SU-DHL-6 (cell line): ENCODE results near the gene CRYBG3.

Experiments used
- H2AFZ ChIP-seq: fragments of 200-600 bp; sonication (generic); 2 replicates; pipeline ENCODE4 v1.6.1; 2014; ENCODE audit warnings: low read depth, mild to moderate bottlenecking, moderate library complexity, mixed read lengths, antibody characterized with exemption, low read length; ENCODE audit not compliant: severe bottlenecking
- H3F3A ChIP-seq: fragments of 200-600 bp; shearing (Covaris generic); 2 replicates; pipeline ENCODE4 v1.6.0; 2016; ENCODE audit warnings: antibody characterized with exemption, mild to moderate bottlenecking; ENCODE audit not compliant: insufficient read depth
- H3K27ac ChIP-seq: fragments of 200-600 bp; sonication (generic); 2 replicates; pipeline ENCODE4 v1.5.1; 2016; ENCODE audit warnings: low read depth, mild to moderate bottlenecking, low read length, moderate library complexity, mixed read lengths
- H3K27me3 ChIP-seq: fragments of 200-600 bp; sonication (generic), shearing (Covaris generic); 2 replicates; pipeline ENCODE4 v1.6.0; 2014; ENCODE audit warnings: mild to moderate bottlenecking, low read length
- H3K36me3 ChIP-seq: fragments of 200-600 bp; sonication (generic); 2 replicates; pipeline ENCODE4 v1.6.1; 2014; ENCODE audit warnings: mild to moderate bottlenecking, low read length, mixed read lengths
- H3K4me2 ChIP-seq: fragments of 300-600, 200-600 bp; shearing (Covaris generic), sonication (generic); 2 replicates; pipeline ENCODE4 v1.6.0; 2014; ENCODE audit warnings: low read length, low read depth, mild to moderate bottlenecking; ENCODE audit not compliant: poor library complexity, severe bottlenecking
- H3K4me3 ChIP-seq: fragments of 200-600 bp; sonication (generic); 2 replicates; pipeline ENCODE4 v1.5.1; 2014; ENCODE audit warnings: antibody characterized with exemption, low read length, mild to moderate bottlenecking, mixed read lengths; ENCODE audit not compliant: insufficient read depth, poor library complexity, severe bottlenecking
- H3K79me2 ChIP-seq: fragments of 200-600 bp; sonication (generic); 2 replicates; pipeline ENCODE4 v1.6.1; 2014; ENCODE audit warnings: mild to moderate bottlenecking, low read length, moderate library complexity; ENCODE audit not compliant: insufficient read depth
- H3K9ac ChIP-seq: fragments of 200-600 bp; sonication (generic); 2 replicates; pipeline ENCODE4 v1.7.0; 2014; ENCODE audit warnings: mild to moderate bottlenecking, low read length
- H3K9me2 ChIP-seq: fragments of 200-600 bp; sonication (generic); replicated peaks from 2 replicates; pipeline ENCODE4 v1.6.1; 2014; ENCODE audit warnings: low read length; ENCODE audit not compliant: insufficient read depth
- H3K9me3 ChIP-seq: fragments of 200-600 bp; sonication (generic); 2 replicates; pipeline ENCODE4 v1.6.1; 2014; ENCODE audit warnings: low read length, mixed read lengths; ENCODE audit not compliant: insufficient read depth
- H4K20me1 ChIP-seq: fragments of 200-600 bp; sonication (generic); 2 replicates; pipeline ENCODE4 v1.6.1; 2014; ENCODE audit warnings: low read depth, mild to moderate bottlenecking, antibody characterized with exemption, low read length, moderate library complexity, mixed read lengths
- EZH2phosphoT487 ChIP-seq: fragments of 200-600 bp; sonication (generic), shearing (Covaris generic); conservative IDR thresholded peaks from 2 replicates; pipeline ENCODE4 v1.6.1; 2018; ENCODE audit warnings: mild to moderate bottlenecking, antibody characterized with exemption, low read length, moderate library complexity, mixed read lengths
- TF ChIP-seq, protein P1 (sequence below): fragments of 200-600 bp; sonication (generic); IDR thresholded peaks from one replicate; pipeline ENCODE4 v1.5.1; 2017; ENCODE audit warnings: antibody characterized with exemption, mild to moderate bottlenecking, low read length, moderate library complexity; ENCODE audit not compliant: insufficient read depth, poor library complexity, severe bottlenecking

The CRYBG3 gene

DNA sequence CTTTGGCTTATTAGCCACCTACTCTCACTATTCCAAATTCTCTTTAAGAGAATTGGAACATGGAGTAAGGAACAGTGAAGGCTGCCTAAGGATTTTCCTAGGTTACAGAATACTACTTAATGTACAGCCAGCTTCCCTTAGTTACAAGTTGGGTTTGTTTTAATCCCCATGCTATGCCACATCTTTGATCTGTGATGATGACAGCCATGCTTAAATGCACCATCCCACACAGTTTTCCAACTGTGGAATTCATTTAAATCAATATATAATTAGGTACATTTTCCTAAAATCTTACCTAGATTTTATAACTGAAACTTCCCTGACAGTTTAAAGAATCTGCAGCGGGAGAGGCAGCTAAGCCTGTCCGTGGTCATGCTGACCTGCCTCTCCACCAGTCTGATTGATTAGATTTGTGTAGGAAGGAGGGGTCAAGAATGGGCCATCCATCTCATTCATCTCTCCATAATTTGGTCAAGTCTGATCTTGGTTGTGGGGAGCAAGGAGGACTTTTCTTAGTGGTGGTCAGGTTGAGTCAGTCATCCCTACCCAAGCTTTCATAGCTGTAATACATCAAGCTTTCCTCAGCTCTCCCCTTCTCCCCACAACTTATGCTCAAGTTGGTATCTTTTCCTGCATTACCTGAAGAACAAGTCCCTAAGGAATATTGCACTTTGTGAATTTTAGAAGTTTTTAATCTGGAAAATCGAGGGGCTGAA, 113.3 kb downstream of the CRYBG3 start:
- Histone ChIP-seq H3K9me3 (no peaks in the 10 kb centered on the region), H4K20me1 (no peaks in the 10 kb centered on the region), H3K27ac (no peak overlapping the region), H3K79me2 (no peaks in the 10 kb centered on the region), H3K4me3 (no peak overlapping the region), H3F3A (no peaks in the 10 kb centered on the region), H3K27me3 (no peaks in the 10 kb centered on the region), H3K9me2 (no peaks in the 10 kb centered on the region), H3K36me3 (no peaks in the 10 kb centered on the region), H2AFZ (no peak overlapping the region), H3K9ac (no peak overlapping the region), H3K4me2 (no peak overlapping the region)
- no peak for TF ChIP-seq EZH2phosphoT487
- TF ChIP-seq, protein P1, sequence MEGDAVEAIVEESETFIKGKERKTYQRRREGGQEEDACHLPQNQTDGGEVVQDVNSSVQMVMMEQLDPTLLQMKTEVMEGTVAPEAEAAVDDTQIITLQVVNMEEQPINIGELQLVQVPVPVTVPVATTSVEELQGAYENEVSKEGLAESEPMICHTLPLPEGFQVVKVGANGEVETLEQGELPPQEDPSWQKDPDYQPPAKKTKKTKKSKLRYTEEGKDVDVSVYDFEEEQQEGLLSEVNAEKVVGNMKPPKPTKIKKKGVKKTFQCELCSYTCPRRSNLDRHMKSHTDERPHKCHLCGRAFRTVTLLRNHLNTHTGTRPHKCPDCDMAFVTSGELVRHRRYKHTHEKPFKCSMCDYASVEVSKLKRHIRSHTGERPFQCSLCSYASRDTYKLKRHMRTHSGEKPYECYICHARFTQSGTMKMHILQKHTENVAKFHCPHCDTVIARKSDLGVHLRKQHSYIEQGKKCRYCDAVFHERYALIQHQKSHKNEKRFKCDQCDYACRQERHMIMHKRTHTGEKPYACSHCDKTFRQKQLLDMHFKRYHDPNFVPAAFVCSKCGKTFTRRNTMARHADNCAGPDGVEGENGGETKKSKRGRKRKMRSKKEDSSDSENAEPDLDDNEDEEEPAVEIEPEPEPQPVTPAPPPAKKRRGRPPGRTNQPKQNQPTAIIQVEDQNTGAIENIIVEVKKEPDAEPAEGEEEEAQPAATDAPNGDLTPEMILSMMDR, result no peak

DNA sequence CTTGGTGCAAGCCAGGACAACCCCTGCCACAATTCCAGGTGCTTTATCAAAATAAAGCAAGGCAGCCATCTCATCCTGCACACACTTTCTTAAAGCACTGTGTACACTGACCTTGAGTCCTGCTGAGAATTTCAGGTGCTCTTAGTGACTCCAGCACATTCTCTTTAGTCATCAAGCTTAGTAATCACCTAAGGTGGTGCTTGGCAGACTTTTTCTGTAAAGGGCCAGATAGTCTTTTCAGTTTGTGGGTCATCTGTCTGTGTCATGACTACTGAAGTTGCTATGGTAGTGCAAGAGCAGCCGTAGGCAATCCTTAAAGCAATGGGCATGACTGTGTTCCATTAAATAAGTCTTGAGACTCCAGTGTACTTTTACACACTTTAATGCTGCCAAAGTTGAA, 114.0 kb downstream of the CRYBG3 start:
- Histone ChIP-seq H3F3A (no peaks in the 10 kb centered on the region), H3K9me3 (no peaks in the 10 kb centered on the region), H2AFZ (no peak overlapping the region), H3K36me3 (no peaks in the 10 kb centered on the region), H4K20me1 (no peaks in the 10 kb centered on the region), H3K4me3 (no peak overlapping the region), H3K27ac (no peak overlapping the region), H3K79me2 (no peaks in the 10 kb centered on the region), H3K9me2 (no peaks in the 10 kb centered on the region), H3K9ac (no peak overlapping the region), H3K27me3 (no peaks in the 10 kb centered on the region), H3K4me2 (no peak overlapping the region)
- no peak for TF ChIP-seq EZH2phosphoT487
- TF ChIP-seq, protein P1, result no peak

DNA sequence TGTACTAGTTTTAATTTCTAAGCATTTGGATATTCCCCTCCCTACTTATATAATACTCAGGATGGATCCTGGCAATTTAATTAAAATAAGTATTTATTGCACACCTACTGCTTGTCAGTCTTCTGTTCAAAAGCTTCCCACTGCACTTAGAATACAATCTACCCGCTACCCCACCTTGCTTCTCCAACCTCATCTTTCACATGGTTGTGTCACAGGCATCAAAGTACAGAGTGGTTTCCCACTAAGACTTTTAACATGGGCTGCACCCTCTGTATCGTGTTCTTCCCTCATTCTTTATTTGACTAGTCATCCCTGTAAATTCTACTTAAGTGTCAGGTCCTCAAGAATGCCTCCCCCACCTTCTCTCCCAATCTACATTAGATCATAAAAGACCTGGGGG, 115.4 kb downstream of the CRYBG3 start:
- H3K27me3 ChIP-seq, result no peaks in the 10 kb centered on the region
- H3F3A ChIP-seq, result no peaks in the 10 kb centered on the region
- no peak for TF ChIP-seq EZH2phosphoT487
- TF ChIP-seq, protein P1, result no peak

More for the DNA sequence above, 115.4 kb downstream of the CRYBG3 start:
- Histone ChIP-seq H3K36me3 (0 out of 2 replicates have a peak, but pooled peaks cover 4% of the 10 kb centered on the region), H3K9ac (no peak overlapping the region), H4K20me1 (no peaks in the 10 kb centered on the region), H2AFZ (no peak overlapping the region), H3K9me3 (no peaks in the 10 kb centered on the region), H3K79me2 (no peaks in the 10 kb centered on the region), H3K4me2 (no peak overlapping the region), H3K9me2 (no peaks in the 10 kb centered on the region), H3K27ac (no peak overlapping the region), H3K4me3 (no peak overlapping the region)
